NCI-H524 (cell line): ENCODE data around the gene KRTAP11-1.
A peak's percentile ranks its signal among the peaks of the same experiment; 100 is the strongest.

Experiments used
- DNase-seq, 2 experiments: peaks; one replicate each; lab custom pipeline; 2025; lab: John Stamatoyannopoulos, UW

KRTAP11-1 gene, protein sequence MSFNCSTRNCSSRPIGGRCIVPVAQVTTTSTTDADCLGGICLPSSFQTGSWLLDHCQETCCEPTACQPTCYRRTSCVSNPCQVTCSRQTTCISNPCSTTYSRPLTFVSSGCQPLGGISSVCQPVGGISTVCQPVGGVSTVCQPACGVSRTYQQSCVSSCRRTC

DNA sequence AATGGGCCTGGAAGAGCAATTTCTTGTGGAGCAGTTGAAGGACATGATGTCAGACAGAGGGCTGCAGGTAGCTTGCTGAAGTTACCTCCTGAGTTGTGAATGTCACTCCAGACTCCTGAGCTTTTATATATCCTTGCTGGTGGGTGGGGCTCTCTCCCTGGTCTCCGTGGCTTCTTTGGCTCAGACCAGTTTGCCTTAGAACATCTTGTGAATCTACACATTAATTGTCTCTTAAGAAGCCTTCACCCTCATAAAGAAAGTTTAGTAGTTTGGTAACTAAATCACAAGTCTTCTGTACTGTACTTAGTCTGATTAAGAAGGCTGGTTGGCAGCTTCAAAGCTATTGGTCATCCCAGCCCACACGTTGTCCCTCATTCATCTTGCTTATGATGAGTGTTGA is at the start of gene KRTAP11-1:
KRTAP11-1 (minus strand) TSS at position 101 of the 400 bp plus-strand sequence; CDS start at position 45, 56 bp downstream.
- no peak for DNase-seq

DNA sequence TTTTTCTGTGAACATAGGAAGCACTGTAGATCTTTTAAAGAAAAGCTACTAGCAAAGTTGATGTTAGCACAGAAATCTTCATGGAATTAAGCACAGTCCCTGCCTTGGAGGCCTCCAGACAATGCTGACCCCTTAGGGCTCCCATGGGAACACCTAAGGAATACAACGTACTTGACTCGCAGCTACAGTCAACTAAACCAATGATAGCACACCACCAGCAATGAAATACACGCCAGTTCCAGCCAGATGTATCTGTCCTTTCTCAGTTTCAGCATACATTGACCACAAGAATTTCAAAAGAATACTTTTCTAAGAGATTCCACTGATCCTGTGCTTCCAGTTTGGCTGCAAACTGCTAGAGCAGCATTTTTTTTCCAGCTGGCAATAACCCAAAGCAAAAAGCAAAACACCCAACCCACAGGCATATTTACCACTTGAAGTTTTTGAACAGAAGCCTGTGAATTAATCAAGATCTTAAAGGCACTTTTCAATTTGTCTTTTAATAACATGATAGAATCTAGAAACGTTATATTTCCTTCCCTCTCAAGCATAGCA is 42.8 kb upstream of the KRTAP11-1 start:
- DNase-seq, result no peak

DNA sequence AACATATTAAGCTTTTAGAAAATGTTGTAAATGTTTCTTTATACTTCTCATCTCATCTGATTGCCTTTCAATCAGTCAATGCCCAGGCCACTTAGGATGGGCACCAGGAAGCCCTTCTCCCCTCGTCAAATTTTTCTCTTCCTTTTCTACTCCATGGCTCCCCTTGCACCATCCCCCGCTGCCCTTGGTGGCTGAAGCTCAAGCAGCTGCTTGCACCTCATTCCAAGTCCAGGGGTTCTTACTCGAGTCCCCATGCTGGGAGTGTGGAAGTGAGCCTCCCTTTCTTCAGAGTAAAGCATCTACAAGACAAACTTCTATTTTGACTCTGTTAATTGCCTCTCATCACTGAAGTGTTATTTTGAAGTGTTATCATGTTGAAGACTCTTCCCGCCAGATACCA is 39.7 kb upstream of the KRTAP11-1 start:
- DNase-seq, result peak in 1 of 2 experiments; percentile 13

DNA sequence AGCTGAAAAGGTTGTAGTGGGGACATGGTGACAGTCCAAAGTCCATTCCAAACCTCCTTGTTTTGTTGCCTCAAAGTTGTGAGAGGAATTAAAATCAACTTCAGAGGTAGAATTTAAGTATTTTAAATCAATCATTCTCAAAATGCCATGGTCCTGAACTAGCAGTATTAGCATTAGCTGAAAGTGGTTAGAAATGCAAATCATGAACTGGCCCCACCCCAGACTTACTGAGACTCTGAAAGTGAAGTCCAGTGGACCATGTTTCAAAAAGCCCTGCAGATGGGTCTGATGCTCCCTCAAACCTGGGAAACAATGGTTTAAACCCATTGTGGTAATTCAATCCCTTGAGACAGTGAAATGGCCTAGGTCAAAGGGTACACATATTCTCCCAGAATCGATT is 36.2 kb upstream of the KRTAP11-1 start:
- no peak for DNase-seq

DNA sequence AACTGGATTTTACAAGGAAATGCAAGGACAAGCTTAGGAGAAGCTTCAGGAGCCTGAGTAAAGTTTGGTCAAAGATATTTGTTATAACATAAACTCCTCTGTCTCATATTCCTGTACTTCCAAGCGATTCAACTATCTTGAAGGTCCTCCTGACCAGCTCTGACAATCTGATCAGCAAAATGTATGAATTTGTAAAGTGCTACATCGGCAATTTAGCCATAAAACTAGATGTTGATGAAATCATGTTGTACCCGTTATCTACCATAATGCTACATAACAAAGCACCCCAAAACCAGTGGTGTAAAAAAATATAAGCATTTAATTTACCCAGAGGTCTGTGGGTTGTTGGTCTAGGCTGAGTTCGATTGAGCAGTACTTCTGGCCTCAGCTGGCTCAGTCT is 19.5 kb upstream of the KRTAP11-1 start:
- DNase-seq, result no peak

DNA sequence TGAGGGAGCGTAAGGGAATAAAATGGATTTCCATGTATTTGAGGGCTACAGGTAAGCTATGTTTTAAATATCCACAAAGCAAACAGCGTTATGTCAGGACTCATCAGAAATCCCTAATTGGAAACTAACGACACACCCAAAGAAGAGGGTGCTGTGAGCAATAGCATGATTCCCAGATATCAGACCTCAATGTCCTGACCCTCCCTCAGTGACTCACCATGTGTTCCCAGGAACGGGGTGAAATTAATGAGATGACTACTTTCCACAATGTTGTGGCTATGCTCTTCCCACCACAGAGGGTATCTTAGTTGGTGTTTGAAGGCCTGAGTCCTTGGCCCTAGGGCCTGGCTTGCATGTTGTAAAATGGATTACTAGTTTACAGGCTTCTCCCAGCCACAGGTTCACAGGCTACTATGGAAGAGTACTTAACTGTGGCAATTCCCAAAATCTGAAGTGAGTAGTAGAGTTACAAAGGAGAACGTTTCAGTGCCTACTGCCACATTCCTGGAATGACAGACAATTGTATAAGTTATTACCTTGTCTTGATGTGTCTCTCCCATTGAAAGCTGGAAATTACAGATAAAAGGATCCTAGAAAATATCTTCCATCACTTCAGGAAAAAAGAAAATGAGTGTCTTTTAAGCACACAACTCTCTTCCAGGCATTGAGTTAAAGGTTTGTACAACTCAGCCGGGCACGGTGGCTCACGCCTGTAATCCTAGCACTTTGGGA is 1.7 kb upstream of the KRTAP11-1 start:
- no peak for DNase-seq

DNA sequence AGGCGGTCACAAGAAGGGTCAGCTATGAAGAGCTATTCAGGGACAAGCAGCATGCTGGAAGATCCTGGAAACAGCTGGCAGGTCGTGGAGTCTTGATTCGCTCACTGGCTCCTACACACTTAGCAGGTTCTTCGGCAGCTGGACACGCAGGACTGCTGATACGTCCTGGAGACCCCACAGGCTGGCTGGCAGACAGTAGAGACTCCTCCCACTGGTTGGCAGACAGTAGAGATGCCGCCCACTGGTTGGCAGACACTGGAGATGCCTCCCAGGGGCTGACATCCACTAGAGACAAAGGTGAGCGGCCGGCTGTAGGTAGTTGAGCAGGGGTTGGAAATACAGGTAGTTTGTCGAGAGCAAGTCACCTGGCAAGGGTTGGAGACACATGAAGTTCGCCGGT is 466 bp downstream of the KRTAP11-1 start:
- DNase-seq, result no peak

DNA sequence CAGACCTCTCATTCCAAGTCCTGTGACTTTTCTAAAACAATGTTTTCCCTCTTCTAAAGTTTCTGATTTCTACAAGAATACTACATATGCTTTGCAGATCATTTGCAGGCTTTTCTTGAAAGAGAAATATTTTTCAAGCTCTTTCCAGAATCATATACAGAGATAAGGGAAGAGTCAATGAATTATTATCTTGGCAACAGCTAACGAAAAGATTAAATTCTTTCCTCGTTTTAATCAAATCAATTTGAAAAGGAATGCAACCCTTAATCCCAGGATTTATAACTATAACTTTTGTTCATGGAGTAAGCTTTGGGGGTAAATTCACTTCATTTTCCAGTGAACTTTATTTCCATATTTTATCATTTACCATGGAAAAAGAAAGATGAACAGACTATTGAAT is 6.9 kb downstream of the KRTAP11-1 start:
- no peak for DNase-seq

DNA sequence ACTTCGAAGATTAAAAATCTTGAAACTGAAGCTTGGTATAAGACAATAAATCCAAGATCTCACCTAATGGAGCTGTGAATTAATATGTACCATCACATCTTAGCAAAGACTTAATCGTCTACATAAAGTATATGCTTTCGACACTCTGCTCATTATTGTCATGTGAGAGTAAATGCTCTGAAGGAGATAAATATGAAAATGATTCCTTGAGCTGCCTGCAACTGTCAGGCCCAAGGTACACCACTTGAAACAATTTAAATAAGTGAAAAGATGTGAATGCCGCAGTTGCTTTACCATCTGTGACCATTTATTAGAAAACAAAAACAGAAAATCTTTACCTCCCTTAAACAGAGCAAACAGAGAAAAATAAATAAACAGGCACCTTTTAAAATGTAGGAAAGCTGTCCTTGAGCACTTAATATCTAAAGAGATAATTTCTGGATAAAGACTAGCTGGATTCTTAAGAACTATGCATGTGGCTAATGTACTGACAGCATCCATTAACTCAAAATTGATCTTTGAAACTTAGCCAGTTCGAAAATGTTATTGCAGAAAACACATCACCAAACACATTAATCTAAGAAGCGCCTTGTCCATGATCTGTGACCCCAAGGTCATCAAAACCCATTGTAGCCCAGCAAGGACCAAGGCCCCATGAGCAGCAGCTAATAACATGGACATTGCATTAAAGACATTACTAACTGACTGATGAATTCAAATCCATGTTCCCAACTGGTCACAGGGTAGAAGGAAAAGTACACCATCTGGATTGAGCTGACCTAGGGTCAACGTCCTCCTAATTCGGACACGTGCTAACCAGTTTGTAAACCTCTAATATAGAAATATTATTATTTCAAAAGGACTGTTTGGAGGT is 33.5 kb downstream of the KRTAP11-1 start:
- no peak for DNase-seq

DNA sequence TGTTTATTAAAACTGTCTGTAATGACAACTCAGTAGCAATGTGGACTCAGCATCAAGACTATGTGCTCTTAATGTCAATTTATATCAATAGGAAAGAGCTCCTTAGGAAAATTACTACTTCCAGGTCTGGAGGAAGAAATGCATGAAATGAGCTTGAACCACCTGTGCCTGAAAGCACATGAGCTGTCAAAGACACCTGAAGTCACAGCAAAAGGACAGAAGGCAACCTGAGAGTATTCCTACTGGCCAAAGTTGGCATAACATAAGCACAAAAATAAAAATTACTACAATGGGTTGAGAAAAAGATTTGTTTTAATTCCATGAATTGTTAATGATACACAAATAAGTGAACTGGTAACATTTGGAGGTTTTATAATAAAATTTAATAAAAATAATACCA is 38.4 kb downstream of the KRTAP11-1 start:
- no peak for DNase-seq

DNA sequence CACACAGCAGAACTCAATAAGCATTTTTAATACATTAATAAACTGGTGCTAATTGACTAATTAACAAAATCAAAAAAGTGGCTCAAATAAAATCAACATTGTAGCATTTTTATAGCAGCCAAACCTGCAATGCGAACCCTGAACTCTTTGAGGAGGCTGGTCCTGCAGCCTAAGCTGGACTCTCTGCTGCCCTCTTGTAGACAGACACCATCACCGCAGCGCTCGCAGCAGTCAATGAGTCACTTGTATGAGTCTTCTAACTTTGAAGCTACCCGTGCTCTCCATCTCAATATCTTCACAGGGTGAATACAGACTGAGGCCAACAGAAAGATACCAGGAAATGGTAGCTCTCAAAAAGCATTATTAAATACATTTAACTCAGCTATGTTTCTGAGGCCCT is 42.1 kb downstream of the KRTAP11-1 start:
- peak in 1 of 2 experiments; percentile 51 for DNase-seq

DNA sequence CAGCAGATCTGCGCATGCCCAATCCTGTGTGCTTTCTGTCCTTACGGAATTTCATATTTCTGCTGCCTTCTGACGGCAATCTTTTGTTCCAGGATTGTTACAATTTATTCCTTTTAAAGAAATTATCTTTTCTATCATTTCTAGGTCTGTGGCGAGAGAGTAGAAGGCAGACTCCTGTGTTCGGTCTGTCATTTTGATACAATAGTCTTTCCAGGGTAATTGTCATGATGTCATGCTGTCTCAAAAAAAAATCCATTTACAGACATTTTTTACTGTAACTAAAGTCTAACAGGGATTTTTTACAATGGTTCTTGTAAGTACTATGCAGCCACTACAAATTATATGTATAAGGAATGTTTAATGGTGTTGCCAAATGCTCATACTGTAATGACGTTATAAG is 42.8 kb downstream of the KRTAP11-1 start:
- DNase-seq, result no peak

DNA sequence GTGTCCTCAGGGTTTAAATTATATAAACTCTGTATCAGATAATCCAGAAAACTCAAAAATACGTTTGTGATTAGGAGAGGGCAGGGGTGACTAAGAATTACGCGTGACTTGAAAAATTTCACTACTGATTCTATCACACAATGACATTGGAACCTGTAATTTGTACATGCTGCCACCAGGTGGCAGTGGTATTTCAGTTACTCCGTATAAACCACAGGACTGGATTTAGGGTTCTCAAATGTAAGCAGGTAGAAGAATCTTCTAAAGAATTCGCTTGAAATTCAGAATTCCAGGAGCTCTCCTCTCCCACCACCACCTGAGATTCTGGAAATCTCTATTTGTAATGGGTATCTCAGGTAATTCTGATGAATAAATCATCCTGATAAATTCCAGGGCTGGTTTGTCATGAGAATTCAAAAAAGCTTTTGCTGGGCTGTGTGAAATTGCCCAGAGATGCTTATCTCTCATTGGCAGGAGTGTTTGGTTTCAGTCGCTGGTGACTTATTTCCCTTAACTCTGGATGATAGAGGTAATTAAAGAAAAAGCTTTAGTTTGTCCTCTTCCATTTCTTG is 50.1 kb downstream of the KRTAP11-1 start:
- DNase-seq, result peak in 1 of 2 experiments; percentile 26
